ENCODE measurements around the gene CNKSR3. TPM values are rescaled to one million over a fixed set of nuclear protein-coding genes. Genes with fewer than 3 reads are reported as not detected.

The CNKSR3 gene
- total RNA-seq, 6 experiments from 2014 or later = 15.3 to 21.7 (median 18.7) TPM

DNA sequence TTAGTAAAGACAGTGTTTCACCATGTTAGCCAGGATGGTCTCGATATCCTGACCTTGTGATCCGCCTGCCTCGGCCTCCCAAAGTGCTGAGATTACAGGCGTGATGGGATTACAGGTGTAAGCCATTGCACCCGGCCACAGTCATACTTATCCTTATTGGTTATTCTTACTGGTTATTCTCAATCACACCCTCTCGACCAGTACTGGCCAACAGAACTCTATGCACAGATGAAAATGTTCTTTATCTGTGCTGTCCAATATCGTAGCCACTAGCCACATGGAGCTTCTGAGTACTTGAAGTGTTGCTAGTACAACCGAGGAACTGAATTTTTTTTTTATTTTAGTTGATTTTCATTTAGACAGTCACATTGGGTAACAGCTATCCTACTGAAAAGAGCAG lies 63.5 kb downstream of the CNKSR3 start:
- Mint-ChIP-seq H3K27ac (no peak overlapping the region), H3K27me3 (ENCODE audit: insufficient read depth) (no peaks in the 10 kb centered on the region; the same call in 1 of the 2 replicates), H3K4me1 (ENCODE audit: low read depth) (peaks cover 34% of the 10 kb centered on the region), H3K36me3 (ENCODE audit: low read depth) (peaks cover 25% of the 10 kb centered on the region), H3K9me3 (no peaks in the 10 kb centered on the region), H3K4me3 (no peak overlapping the region)
- TF ChIP-seq, protein P1, sequence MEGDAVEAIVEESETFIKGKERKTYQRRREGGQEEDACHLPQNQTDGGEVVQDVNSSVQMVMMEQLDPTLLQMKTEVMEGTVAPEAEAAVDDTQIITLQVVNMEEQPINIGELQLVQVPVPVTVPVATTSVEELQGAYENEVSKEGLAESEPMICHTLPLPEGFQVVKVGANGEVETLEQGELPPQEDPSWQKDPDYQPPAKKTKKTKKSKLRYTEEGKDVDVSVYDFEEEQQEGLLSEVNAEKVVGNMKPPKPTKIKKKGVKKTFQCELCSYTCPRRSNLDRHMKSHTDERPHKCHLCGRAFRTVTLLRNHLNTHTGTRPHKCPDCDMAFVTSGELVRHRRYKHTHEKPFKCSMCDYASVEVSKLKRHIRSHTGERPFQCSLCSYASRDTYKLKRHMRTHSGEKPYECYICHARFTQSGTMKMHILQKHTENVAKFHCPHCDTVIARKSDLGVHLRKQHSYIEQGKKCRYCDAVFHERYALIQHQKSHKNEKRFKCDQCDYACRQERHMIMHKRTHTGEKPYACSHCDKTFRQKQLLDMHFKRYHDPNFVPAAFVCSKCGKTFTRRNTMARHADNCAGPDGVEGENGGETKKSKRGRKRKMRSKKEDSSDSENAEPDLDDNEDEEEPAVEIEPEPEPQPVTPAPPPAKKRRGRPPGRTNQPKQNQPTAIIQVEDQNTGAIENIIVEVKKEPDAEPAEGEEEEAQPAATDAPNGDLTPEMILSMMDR (IDR thresholded peaks at IDR 0.05) = no peak
- DNase-seq = no peak

DNA sequence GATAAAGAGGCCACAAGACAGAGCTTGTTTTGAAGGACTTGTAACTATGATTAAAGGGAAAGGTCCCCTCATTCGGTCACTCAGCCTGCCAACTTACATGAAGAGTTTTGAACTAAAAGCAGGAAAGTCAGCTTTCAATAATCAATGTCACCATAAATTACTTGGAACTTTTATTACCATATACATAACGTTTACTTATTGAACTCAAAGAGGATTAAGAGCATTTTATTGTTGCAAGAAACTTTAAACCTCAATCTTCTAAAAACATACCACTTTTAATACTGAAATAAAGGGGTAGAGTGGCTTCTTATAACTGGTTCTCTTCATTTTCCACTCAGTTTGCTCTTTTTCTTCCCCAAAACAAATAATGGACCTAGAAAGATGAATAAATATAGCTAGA lies 65.1 kb downstream of the CNKSR3 start:
- Mint-ChIP-seq H3K4me1 (ENCODE audit: low read depth) (peaks cover 36% of the 10 kb centered on the region), H3K27ac (no peak overlapping the region), H3K36me3 (ENCODE audit: low read depth) (peaks cover 24% of the 10 kb centered on the region), H3K9me3 (no peaks in the 10 kb centered on the region), H3K4me3 (no peak overlapping the region), H3K27me3 (ENCODE audit: insufficient read depth) (no peaks in the 10 kb centered on the region; the same call in 1 of the 2 replicates)
- no peak for DNase-seq
- TF ChIP-seq, protein P1 (IDR thresholded peaks at IDR 0.05) = no peak

DNA sequence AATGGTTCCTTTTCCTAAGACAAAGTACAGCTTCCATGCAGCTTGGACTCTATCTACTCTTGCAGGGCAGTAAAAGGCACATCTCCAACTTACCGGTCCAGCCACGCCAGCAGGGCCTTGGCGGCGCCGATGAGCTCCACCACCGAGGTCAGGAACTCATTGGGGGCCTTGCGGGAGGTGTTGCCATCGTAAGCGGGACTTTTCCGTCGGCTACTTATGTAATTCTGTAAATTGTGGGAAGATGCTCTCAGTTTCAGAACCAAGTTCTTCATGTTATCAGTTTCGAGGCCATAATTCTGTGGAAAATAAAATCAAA lies 68.5 kb downstream of the CNKSR3 start:
- no peak overlapping the region for H3K4me3 Mint-ChIP-seq
- H3K9me3 Mint-ChIP-seq = no peaks in the 10 kb centered on the region
- H3K27me3 Mint-ChIP-seq (ENCODE audit: insufficient read depth) = no peaks in the 10 kb centered on the region; the same call in 1 of the 2 replicates
- H3K4me1 Mint-ChIP-seq (ENCODE audit: low read depth) = peaks cover 23% of the 10 kb centered on the region
- no peak overlapping the region for H3K27ac Mint-ChIP-seq
- TF ChIP-seq, protein P1 (IDR thresholded peaks at IDR 0.05) = no peak
- DNase-seq = no peak
- peaks cover 37% of the 10 kb centered on the region for H3K36me3 Mint-ChIP-seq (ENCODE audit: low read depth)

DNA sequence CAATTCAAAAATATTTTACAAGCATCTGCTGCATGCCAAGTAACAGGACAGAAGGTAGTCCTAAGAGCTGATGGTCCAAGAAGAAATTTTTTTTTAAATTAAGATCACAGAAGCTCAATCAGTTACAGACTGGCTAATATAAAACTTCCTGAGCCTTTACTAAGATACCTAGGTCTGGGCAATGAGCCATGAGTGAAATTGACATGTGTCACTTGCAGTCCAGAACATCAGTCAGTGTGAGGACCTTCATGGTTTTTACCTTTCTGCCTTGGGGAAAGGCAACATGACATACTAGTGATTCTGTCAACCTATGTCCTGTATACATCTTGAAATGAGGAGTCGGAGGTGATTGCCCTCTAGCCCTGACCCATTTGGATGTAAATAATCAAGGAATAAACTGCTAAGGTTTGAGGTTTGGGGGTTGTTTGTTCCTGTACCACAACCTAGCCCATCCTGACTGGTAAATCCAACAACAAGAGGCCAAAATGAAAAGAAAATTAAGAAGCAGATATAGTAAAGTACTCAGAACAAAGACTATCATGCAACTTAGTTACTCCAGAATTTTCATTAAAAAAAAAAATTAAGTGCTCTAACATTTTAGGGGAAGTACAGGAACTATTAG lies 70.0 kb downstream of the CNKSR3 start:
- Mint-ChIP-seq H3K9me3 (no peaks in the 10 kb centered on the region), H3K36me3 (ENCODE audit: low read depth) (peaks cover 51% of the 10 kb centered on the region), H3K4me1 (ENCODE audit: low read depth) (peaks cover 12% of the 10 kb centered on the region), H3K27me3 (ENCODE audit: insufficient read depth) (no peaks in the 10 kb centered on the region; the same call in 1 of the 2 replicates), H3K4me3 (no peak overlapping the region), H3K27ac (no peak overlapping the region)
- TF ChIP-seq, protein P1 (IDR thresholded peaks at IDR 0.05) = no peak
- DNase-seq = no peak

DNA sequence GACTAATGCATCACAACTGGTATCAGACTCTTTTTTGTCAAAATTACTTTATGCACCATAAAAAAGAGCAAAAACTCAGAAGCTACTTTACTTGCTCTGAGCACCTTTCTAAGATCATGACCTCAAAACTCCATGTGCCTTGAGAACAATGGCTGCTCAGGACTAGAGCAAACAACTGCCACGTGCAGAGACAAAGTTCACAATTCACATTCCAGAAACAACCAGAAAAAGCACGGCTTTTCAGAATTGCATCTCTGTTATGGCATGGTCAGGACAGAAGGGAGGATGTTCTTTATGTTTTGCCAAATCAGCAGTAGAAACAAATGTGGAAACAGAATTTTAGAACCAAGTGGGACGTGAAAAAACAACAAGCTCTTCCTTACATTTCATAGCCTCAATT lies 70.5 kb downstream of the CNKSR3 start:
- TF ChIP-seq, protein P1 (IDR thresholded peaks at IDR 0.05) = no peak
- Mint-ChIP-seq H3K27me3 (ENCODE audit: insufficient read depth) (no peaks in the 10 kb centered on the region; the same call in 1 of the 2 replicates), H3K4me3 (no peak overlapping the region), H3K9me3 (no peaks in the 10 kb centered on the region), H3K4me1 (ENCODE audit: low read depth) (peaks cover 12% of the 10 kb centered on the region), H3K36me3 (ENCODE audit: low read depth) (peaks cover 53% of the 10 kb centered on the region), H3K27ac (no peak overlapping the region)
- no peak for DNase-seq
